ENCODE data around the gene CIAPIN1.

CIAPIN1 gene

DNA sequence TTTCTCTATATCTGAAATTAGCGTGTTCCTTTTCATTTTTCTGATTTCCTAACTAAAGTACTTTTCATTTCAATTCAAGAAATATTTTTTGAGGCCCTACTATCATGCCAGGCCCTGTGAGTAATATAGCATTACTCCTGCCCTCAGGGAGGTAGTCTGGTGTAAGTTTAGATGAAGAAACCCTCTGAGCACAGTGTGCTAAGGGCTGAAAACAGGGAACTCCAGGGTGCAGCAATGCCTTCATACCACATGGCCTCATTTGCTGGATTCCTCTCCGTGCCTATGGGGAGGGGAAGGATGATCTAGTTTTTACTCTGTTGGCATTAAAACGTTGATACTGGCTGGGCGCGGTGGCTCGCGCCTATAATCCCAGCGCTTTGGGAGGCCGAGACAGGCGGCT, 4.8 kb upstream of the CIAPIN1 start:
- Histone ChIP-seq H3K27ac (replicated peaks) (0 out of 2 replicates have a peak overlapping the region, but pooled peaks have one; percentile 8), H3K4me3 (replicated peaks; ENCODE audit: insufficient read depth, low read length) (no peak overlapping the region), H3K27me3 (ENCODE audit: insufficient read depth, poor library complexity, severe bottlenecking) (no peaks in the 10 kb centered on the region)
- TF ChIP-seq GABPA (IDR thresholded peaks at IDR 0.05; ENCODE audit: low read depth) (no peak), POLR2AphosphoS5 (IDR thresholded peaks at IDR 0.05; ENCODE audit: low read depth) (no peak), SPI1 (IDR thresholded peaks at IDR 0.05; ENCODE audit: borderline replicate concordance, low read depth) (no peak)
- TF ChIP-seq, protein P1, sequence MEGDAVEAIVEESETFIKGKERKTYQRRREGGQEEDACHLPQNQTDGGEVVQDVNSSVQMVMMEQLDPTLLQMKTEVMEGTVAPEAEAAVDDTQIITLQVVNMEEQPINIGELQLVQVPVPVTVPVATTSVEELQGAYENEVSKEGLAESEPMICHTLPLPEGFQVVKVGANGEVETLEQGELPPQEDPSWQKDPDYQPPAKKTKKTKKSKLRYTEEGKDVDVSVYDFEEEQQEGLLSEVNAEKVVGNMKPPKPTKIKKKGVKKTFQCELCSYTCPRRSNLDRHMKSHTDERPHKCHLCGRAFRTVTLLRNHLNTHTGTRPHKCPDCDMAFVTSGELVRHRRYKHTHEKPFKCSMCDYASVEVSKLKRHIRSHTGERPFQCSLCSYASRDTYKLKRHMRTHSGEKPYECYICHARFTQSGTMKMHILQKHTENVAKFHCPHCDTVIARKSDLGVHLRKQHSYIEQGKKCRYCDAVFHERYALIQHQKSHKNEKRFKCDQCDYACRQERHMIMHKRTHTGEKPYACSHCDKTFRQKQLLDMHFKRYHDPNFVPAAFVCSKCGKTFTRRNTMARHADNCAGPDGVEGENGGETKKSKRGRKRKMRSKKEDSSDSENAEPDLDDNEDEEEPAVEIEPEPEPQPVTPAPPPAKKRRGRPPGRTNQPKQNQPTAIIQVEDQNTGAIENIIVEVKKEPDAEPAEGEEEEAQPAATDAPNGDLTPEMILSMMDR (IDR thresholded peaks at IDR 0.05; ENCODE audit: insufficient read depth, low read length) = no peak
- TF ChIP-seq, protein P2, sequence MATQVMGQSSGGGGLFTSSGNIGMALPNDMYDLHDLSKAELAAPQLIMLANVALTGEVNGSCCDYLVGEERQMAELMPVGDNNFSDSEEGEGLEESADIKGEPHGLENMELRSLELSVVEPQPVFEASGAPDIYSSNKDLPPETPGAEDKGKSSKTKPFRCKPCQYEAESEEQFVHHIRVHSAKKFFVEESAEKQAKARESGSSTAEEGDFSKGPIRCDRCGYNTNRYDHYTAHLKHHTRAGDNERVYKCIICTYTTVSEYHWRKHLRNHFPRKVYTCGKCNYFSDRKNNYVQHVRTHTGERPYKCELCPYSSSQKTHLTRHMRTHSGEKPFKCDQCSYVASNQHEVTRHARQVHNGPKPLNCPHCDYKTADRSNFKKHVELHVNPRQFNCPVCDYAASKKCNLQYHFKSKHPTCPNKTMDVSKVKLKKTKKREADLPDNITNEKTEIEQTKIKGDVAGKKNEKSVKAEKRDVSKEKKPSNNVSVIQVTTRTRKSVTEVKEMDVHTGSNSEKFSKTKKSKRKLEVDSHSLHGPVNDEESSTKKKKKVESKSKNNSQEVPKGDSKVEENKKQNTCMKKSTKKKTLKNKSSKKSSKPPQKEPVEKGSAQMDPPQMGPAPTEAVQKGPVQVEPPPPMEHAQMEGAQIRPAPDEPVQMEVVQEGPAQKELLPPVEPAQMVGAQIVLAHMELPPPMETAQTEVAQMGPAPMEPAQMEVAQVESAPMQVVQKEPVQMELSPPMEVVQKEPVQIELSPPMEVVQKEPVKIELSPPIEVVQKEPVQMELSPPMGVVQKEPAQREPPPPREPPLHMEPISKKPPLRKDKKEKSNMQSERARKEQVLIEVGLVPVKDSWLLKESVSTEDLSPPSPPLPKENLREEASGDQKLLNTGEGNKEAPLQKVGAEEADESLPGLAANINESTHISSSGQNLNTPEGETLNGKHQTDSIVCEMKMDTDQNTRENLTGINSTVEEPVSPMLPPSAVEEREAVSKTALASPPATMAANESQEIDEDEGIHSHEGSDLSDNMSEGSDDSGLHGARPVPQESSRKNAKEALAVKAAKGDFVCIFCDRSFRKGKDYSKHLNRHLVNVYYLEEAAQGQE (IDR thresholded peaks at IDR 0.05; ENCODE audit: insufficient replicate concordance, low read depth) = no peak
- peak in 1 of 2 experiments; percentile 51 for DNase-seq (ENCODE audit: low read depth in 1 of 2, low spot score in 1 of 2)

GRCh38 chr16:57446531-57447185, 527 bp downstream of the CIAPIN1 start:
- peak overlapping the region; percentile 97 for H3K4me3 ChIP-seq (replicated peaks; ENCODE audit: insufficient read depth, low read length)
- peak in 1 of 2 experiments; percentile 30 for DNase-seq (ENCODE audit: low read depth in 1 of 2, low spot score in 1 of 2)
- H3K27me3 ChIP-seq (ENCODE audit: insufficient read depth, poor library complexity, severe bottlenecking) = no peaks in the 10 kb centered on the region
- peak overlapping the region; percentile 87 for H3K27ac ChIP-seq (replicated peaks)
- TF ChIP-seq POLR2AphosphoS5 (IDR thresholded peaks at IDR 0.05; ENCODE audit: low read depth) (no peak), GABPA (IDR thresholded peaks at IDR 0.05; ENCODE audit: low read depth) (no peak), SPI1 (IDR thresholded peaks at IDR 0.05; ENCODE audit: borderline replicate concordance, low read depth) (no peak)
- TF ChIP-seq, protein P1 (IDR thresholded peaks at IDR 0.05; ENCODE audit: insufficient read depth, low read length) = no peak
- TF ChIP-seq, protein P2 (IDR thresholded peaks at IDR 0.05; ENCODE audit: insufficient replicate concordance, low read depth) = no peak

GRCh38 chr16:57445510-57445909, 1.7 kb downstream of the CIAPIN1 start:
- Histone ChIP-seq H3K27ac (replicated peaks) (no peak overlapping the region), H3K4me3 (replicated peaks; ENCODE audit: insufficient read depth, low read length) (no peak overlapping the region), H3K27me3 (ENCODE audit: insufficient read depth, poor library complexity, severe bottlenecking) (no peaks in the 10 kb centered on the region)
- no peak for DNase-seq (ENCODE audit: low read depth in 1 of 2, low spot score in 1 of 2)
- TF ChIP-seq POLR2AphosphoS5 (IDR thresholded peaks at IDR 0.05; ENCODE audit: low read depth) (no peak), GABPA (IDR thresholded peaks at IDR 0.05; ENCODE audit: low read depth) (no peak), SPI1 (IDR thresholded peaks at IDR 0.05; ENCODE audit: borderline replicate concordance, low read depth) (no peak)
- TF ChIP-seq, protein P1 (IDR thresholded peaks at IDR 0.05; ENCODE audit: insufficient read depth, low read length) = no peak
- TF ChIP-seq, protein P2 (IDR thresholded peaks at IDR 0.05; ENCODE audit: insufficient replicate concordance, low read depth) = no peak
